ENCODE measurements around the gene SPP2. TPM values are rescaled to one million over a fixed set of nuclear protein-coding genes. Genes with fewer than 3 reads are reported as not detected.

Gene SPP2
- total RNA-seq, 1 experiment from 2014 or later, result not detected

DNA sequence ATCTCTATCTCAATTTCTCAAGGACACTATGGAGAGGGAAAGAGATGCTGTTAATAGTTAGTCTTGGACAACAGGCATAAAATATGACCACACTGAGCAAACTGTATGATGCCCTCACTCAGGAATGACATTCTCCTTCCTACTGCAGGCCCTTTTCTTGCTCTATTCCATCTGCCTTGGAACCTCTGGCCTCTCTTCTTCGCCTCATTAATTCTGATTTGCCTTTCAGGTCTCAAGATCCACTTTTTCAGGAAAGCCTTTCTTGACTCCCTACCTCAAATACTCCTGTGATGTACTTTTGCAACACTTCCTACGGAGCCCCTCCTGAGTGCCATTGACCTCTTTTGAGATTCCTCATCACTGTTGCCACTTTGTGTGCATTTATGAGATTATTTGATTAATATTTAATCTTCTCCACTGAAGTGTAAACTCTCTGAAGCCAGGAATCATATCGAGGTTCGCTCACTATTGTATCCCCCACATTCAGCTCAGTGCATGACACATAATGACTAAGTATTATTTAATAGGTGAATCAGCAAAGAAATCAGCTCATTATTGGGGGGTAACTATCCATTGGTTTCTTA lies 21.3 kb upstream of the SPP2 start:
- Histone ChIP-seq H3K9me2 (replicated peaks; ENCODE audit: insufficient read depth, low read length) (no peaks in the 10 kb centered on the region), H4K20me1 (ENCODE audit: insufficient read depth, low read depth, low read length) (no peaks in the 10 kb centered on the region), H3K27me3 (ENCODE audit: low read length) (no peaks in the 10 kb centered on the region), H3K4me3 (ENCODE audit: low read length) (no peak overlapping the region), H3K27ac (ENCODE audit: low read length) (no peak overlapping the region), H3K79me2 (ENCODE audit: low read length) (no peaks in the 10 kb centered on the region), H3K4me2 (ENCODE audit: low read depth, low read length, poor library complexity, severe bottlenecking) (no peak overlapping the region), H3K4me1 (ENCODE audit: low read length) (no peaks in the 10 kb centered on the region), H3K9me3 (ENCODE audit: low read length) (peaks cover 8% of the 10 kb centered on the region; the same call in 1 of the 2 replicates), H2AFZ (ENCODE audit: low read length) (no peak overlapping the region), H3K36me3 (ENCODE audit: insufficient read depth, low read length) (no peaks in the 10 kb centered on the region), H3K9ac (ENCODE audit: low read length) (no peak overlapping the region)
- no peak for DNase-seq

DNA sequence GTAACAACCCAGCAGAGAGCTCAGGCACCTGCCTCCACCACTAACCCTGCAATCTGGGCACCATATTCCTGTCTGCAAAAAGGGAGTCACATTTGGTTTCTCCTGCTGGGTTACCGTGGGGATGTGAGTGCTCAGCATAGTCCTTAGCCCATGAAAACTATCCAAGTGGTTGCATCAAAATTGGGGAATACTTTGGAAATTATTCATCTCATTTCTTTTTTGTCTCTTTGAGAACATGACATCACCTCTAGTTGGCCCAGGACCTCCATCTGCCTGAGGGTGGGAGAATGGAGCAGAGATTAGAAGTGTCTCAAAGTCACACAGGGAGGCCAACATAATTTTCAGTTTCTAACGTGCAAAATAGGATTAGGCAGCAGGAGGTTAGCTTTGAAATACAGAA lies 19.3 kb upstream of the SPP2 start:
- H3K4me3 ChIP-seq (ENCODE audit: low read length), result no peak overlapping the region
- no peaks in the 10 kb centered on the region for H3K36me3 ChIP-seq (ENCODE audit: insufficient read depth, low read length)
- DNase-seq, result no peak
- no peak overlapping the region for H3K4me2 ChIP-seq (ENCODE audit: low read depth, low read length, poor library complexity, severe bottlenecking)
- H3K27ac ChIP-seq (ENCODE audit: low read length), result no peak overlapping the region
- H3K9me2 ChIP-seq (replicated peaks; ENCODE audit: insufficient read depth, low read length), result no peaks in the 10 kb centered on the region
- no peaks in the 10 kb centered on the region for H3K27me3 ChIP-seq (ENCODE audit: low read length)
- peaks cover 8% of the 10 kb centered on the region; the same call in 1 of the 2 replicates for H3K9me3 ChIP-seq (ENCODE audit: low read length)
- H3K9ac ChIP-seq (ENCODE audit: low read length), result no peak overlapping the region
- H3K79me2 ChIP-seq (ENCODE audit: low read length), result no peaks in the 10 kb centered on the region
- no peaks in the 10 kb centered on the region for H3K4me1 ChIP-seq (ENCODE audit: low read length)
- H2AFZ ChIP-seq (ENCODE audit: low read length), result no peak overlapping the region
- H4K20me1 ChIP-seq (ENCODE audit: insufficient read depth, low read depth, low read length), result no peaks in the 10 kb centered on the region

DNA sequence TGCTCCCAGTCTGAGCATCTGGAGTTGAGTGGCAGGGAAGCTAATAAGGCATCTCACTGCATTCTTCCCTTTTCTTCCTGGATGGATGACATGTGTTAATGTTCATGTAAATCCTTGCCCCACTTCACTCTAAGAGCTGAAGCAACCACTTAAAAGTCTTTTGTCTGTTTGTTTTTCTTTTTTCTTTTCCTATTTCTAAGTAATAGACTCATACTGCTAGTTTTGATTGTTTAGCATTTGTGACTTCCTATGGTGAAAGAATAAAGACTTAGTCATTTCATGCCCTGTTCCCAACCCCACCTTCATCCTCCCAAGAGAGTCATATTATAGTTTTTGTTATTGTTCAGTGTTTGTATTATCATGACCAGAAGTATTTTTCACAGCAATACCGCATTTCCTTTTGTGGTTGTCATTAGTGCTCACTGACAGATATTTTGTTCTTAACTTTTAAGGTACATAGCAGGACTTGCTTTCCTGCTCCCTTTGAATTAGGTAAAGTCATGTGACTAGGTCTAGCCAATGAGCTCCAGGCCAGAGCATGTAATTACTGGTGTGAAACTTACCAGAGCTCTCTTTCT lies 18.1 kb upstream of the SPP2 start:
- no peak overlapping the region for H2AFZ ChIP-seq (ENCODE audit: low read length)
- H3K4me2 ChIP-seq (ENCODE audit: low read depth, low read length, poor library complexity, severe bottlenecking), result no peak overlapping the region
- no peaks in the 10 kb centered on the region for H3K9me2 ChIP-seq (replicated peaks; ENCODE audit: insufficient read depth, low read length)
- H3K27ac ChIP-seq (ENCODE audit: low read length), result no peak overlapping the region
- H3K9me3 ChIP-seq (ENCODE audit: low read length), result peaks cover 8% of the 10 kb centered on the region; the same call in 1 of the 2 replicates
- no peak for DNase-seq
- no peaks in the 10 kb centered on the region for H4K20me1 ChIP-seq (ENCODE audit: insufficient read depth, low read depth, low read length)
- no peak overlapping the region for H3K9ac ChIP-seq (ENCODE audit: low read length)
- no peak overlapping the region for H3K4me3 ChIP-seq (ENCODE audit: low read length)
- H3K27me3 ChIP-seq (ENCODE audit: low read length), result no peaks in the 10 kb centered on the region
- no peaks in the 10 kb centered on the region for H3K79me2 ChIP-seq (ENCODE audit: low read length)
- no peaks in the 10 kb centered on the region for H3K4me1 ChIP-seq (ENCODE audit: low read length)
- no peaks in the 10 kb centered on the region for H3K36me3 ChIP-seq (ENCODE audit: insufficient read depth, low read length)

DNA sequence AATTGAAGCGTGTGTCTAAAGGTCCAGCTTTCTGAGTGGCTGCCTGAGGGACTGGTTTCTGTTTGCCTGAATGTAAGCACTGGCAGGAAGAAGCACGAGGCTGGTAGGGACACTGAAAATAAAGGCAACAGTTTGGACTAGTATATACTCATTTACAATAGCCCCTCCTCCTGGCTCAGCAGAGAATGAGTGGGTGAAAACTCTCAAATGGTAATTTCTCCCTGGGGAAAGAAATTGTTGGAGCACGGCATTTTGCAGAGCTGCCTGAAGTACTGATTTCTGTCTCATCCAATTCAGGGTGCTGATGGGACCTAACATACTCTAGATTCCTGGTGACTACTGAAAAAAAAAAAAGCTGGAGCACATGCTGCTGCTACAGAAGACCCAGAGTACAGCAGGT lies 17.3 kb upstream of the SPP2 start:
- H2AFZ ChIP-seq (ENCODE audit: low read length), result no peak overlapping the region
- H3K79me2 ChIP-seq (ENCODE audit: low read length), result no peaks in the 10 kb centered on the region
- no peak overlapping the region for H3K4me3 ChIP-seq (ENCODE audit: low read length)
- no peak for DNase-seq
- H3K27me3 ChIP-seq (ENCODE audit: low read length), result no peaks in the 10 kb centered on the region
- H3K36me3 ChIP-seq (ENCODE audit: insufficient read depth, low read length), result no peaks in the 10 kb centered on the region
- H3K4me1 ChIP-seq (ENCODE audit: low read length), result no peaks in the 10 kb centered on the region
- H3K4me2 ChIP-seq (ENCODE audit: low read depth, low read length, poor library complexity, severe bottlenecking), result no peak overlapping the region
- no peaks in the 10 kb centered on the region for H3K9me2 ChIP-seq (replicated peaks; ENCODE audit: insufficient read depth, low read length)
- no peak overlapping the region for H3K27ac ChIP-seq (ENCODE audit: low read length)
- H3K9me3 ChIP-seq (ENCODE audit: low read length), result peaks cover 8% of the 10 kb centered on the region; the same call in 1 of the 2 replicates
- H3K9ac ChIP-seq (ENCODE audit: low read length), result no peak overlapping the region
- no peaks in the 10 kb centered on the region for H4K20me1 ChIP-seq (ENCODE audit: insufficient read depth, low read depth, low read length)

DNA sequence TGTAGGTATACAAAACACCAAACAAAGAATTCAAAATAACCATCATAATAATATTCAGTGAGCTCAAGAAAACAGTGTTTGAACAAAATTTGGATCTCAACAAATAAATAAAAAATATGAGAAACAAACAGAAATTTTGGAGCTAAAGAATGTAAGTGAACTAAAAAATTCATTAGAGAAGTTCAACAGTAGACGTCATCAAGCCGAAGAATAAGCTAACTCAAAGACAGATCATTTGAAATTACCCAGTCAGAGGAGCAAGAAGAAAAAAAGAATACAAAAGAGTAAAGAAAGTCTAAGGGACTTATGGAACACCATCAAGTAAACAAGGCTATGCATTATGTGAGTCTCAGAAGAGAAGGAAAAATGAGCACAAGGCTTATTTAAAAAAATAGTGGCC lies 16.6 kb upstream of the SPP2 start:
- no peaks in the 10 kb centered on the region for H3K36me3 ChIP-seq (ENCODE audit: insufficient read depth, low read length)
- DNase-seq, result no peak

DNA sequence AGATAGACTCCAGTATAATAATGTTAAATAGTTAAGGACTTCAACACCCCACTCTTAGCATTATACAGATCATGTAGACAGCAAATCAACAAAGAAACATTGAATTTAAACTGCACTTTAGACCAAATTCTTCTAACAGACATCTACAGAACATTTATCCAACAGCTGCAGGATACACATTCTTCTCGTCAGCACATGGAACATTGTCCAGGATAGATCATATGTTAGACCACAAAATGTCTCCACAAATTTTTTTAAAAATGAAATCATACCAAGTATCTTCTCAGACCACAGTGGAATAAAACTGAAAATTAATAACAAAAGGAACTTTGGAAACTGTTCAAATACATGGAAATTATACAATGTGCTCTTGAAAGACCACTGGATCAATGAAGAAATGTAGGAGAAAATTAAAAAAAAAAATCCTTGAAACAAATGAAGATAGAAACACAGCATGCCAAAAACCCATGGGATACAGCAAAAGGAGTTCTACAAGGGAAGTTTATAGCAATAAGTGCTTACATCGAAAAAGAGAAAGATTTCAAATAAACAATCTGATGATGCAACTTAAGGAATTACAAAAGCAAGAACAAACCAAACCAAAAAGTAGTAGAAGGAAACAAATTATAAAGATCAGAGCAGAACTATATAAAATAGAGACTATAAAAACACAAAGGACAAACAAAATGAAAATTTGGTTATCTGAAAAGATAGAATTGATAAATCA lies 12.3 kb upstream of the SPP2 start:
- H3K27ac ChIP-seq (ENCODE audit: low read length), result no peak overlapping the region
- H2AFZ ChIP-seq (ENCODE audit: low read length), result no peak overlapping the region
- H3K9me3 ChIP-seq (ENCODE audit: low read length), result 0 out of 2 replicates have a peak, but pooled peaks cover 2% of the 10 kb centered on the region
- no peak overlapping the region for H3K4me2 ChIP-seq (ENCODE audit: low read depth, low read length, poor library complexity, severe bottlenecking)
- no peaks in the 10 kb centered on the region for H3K4me1 ChIP-seq (ENCODE audit: low read length)
- no peak for DNase-seq
- no peaks in the 10 kb centered on the region for H3K79me2 ChIP-seq (ENCODE audit: low read length)
- no peak overlapping the region for H3K4me3 ChIP-seq (ENCODE audit: low read length)
- no peaks in the 10 kb centered on the region for H3K9me2 ChIP-seq (replicated peaks; ENCODE audit: insufficient read depth, low read length)
- no peaks in the 10 kb centered on the region for H3K36me3 ChIP-seq (ENCODE audit: insufficient read depth, low read length)
- H3K27me3 ChIP-seq (ENCODE audit: low read length), result no peaks in the 10 kb centered on the region
- H3K9ac ChIP-seq (ENCODE audit: low read length), result no peak overlapping the region
- H4K20me1 ChIP-seq (ENCODE audit: insufficient read depth, low read depth, low read length), result no peaks in the 10 kb centered on the region

More for the DNA sequence above, 16.6 kb upstream of the SPP2 start:
- H4K20me1 ChIP-seq (ENCODE audit: insufficient read depth, low read depth, low read length), result no peaks in the 10 kb centered on the region
- H3K79me2 ChIP-seq (ENCODE audit: low read length), result no peaks in the 10 kb centered on the region
- no peak overlapping the region for H3K9ac ChIP-seq (ENCODE audit: low read length)
- no peak overlapping the region for H3K27ac ChIP-seq (ENCODE audit: low read length)
- no peaks in the 10 kb centered on the region for H3K9me2 ChIP-seq (replicated peaks; ENCODE audit: insufficient read depth, low read length)
- peaks cover 8% of the 10 kb centered on the region; the same call in 1 of the 2 replicates for H3K9me3 ChIP-seq (ENCODE audit: low read length)
- no peak overlapping the region for H3K4me3 ChIP-seq (ENCODE audit: low read length)
- H2AFZ ChIP-seq (ENCODE audit: low read length), result no peak overlapping the region
- H3K27me3 ChIP-seq (ENCODE audit: low read length), result no peaks in the 10 kb centered on the region
- no peak overlapping the region for H3K4me2 ChIP-seq (ENCODE audit: low read depth, low read length, poor library complexity, severe bottlenecking)
- no peaks in the 10 kb centered on the region for H3K4me1 ChIP-seq (ENCODE audit: low read length)

DNA sequence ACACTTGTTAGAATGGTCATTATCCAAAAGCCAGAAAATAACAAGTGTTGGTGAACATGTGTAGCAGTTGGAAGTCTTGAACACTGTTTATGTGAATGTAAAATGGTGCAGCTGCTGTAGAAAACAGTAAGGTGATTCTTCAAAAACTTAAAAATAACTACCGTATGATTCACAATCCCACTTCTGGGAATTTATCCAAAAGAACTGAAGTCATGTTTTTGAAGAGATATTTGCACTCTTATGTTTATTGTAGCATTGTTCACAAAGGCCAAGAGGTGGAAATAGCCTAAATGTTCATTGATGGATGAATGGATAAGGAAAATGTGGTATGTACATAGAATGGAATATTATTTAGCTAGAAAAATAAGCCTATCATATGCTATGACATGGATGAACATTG lies 6.3 kb upstream of the SPP2 start:
- no peaks in the 10 kb centered on the region for H3K79me2 ChIP-seq (ENCODE audit: low read length)
- no peak overlapping the region for H3K27ac ChIP-seq (ENCODE audit: low read length)
- H3K27me3 ChIP-seq (ENCODE audit: low read length), result no peaks in the 10 kb centered on the region
- H4K20me1 ChIP-seq (ENCODE audit: insufficient read depth, low read depth, low read length), result no peaks in the 10 kb centered on the region
- H3K4me1 ChIP-seq (ENCODE audit: low read length), result no peaks in the 10 kb centered on the region
- no peak for DNase-seq
- no peaks in the 10 kb centered on the region for H3K9me2 ChIP-seq (replicated peaks; ENCODE audit: insufficient read depth, low read length)
- H3K9ac ChIP-seq (ENCODE audit: low read length), result no peak overlapping the region
- no peaks in the 10 kb centered on the region for H3K36me3 ChIP-seq (ENCODE audit: insufficient read depth, low read length)
- H3K4me2 ChIP-seq (ENCODE audit: low read depth, low read length, poor library complexity, severe bottlenecking), result no peak overlapping the region
- H3K9me3 ChIP-seq (ENCODE audit: low read length), result no peaks in the 10 kb centered on the region
- H3K4me3 ChIP-seq (ENCODE audit: low read length), result no peak overlapping the region
- no peak overlapping the region for H2AFZ ChIP-seq (ENCODE audit: low read length)

DNA sequence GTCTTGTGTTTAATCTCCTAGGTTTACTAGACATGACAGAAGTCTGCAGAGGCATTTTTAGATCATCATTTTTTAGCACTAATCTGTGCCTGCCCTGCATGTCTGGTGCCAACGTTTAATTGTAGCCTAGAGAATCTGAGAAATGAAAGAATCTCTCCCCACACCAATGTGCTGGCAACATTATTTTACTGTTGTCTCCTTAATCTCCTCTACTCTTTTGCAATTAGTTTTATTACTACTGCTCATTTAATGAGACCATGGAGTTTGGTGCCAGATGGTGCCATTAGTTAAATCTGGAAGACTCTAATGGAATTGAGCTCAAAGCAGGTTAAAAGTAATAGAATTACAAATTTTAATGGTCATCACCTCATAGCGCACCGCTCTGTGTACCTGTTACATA lies 4.0 kb upstream of the SPP2 start:
- no peak overlapping the region for H3K27ac ChIP-seq (ENCODE audit: low read length)
- no peak for DNase-seq
- H3K4me1 ChIP-seq (ENCODE audit: low read length), result no peaks in the 10 kb centered on the region
- no peak overlapping the region for H2AFZ ChIP-seq (ENCODE audit: low read length)
- H3K79me2 ChIP-seq (ENCODE audit: low read length), result no peaks in the 10 kb centered on the region
- no peak overlapping the region for H3K9ac ChIP-seq (ENCODE audit: low read length)
- no peaks in the 10 kb centered on the region for H3K27me3 ChIP-seq (ENCODE audit: low read length)
- no peak overlapping the region for H3K4me2 ChIP-seq (ENCODE audit: low read depth, low read length, poor library complexity, severe bottlenecking)
- H3K36me3 ChIP-seq (ENCODE audit: insufficient read depth, low read length), result no peaks in the 10 kb centered on the region
- H3K9me2 ChIP-seq (replicated peaks; ENCODE audit: insufficient read depth, low read length), result no peaks in the 10 kb centered on the region
- no peaks in the 10 kb centered on the region for H4K20me1 ChIP-seq (ENCODE audit: insufficient read depth, low read depth, low read length)
- no peaks in the 10 kb centered on the region for H3K9me3 ChIP-seq (ENCODE audit: low read length)
- no peak overlapping the region for H3K4me3 ChIP-seq (ENCODE audit: low read length)

All from Karpas-422 (cell line).